ENCODE results near the gene PLCL2. TPM values are rescaled to one million over a fixed set of nuclear protein-coding genes. Genes with fewer than 3 reads are reported as not detected.
"Not testable (repeated sequence)": the region's sequence is repeated elsewhere in the genome, so short reads cannot be mapped to it uniquely, and the experiment has no call there.

The PLCL2 gene
- total and polyA plus RNA-seq, 2 donors (not counting 1 experiment from before 2014, with no cell fraction given): 21.7 to 55.2 TPM

GRCh38 chr3:17103579-17103978 lies 218.8 kb downstream of the PLCL2 start:
- Histone ChIP-seq H3K27ac (ENCODE audit: low read length in 2 of 2) (no peak overlapping the region), H3K9ac (ENCODE audit: low read length) (no peak overlapping the region), H3K36me3 (replicated peaks in 1 of 2; ENCODE audit: control extremely low read depth in 1 of 2, control insufficient read depth in 1 of 2, extremely low read depth in 1 of 2, insufficient read depth in 2 of 2, low read length in 1 of 2) (no peaks in the 10 kb centered on the region), H3K9me3 (ENCODE audit: control extremely low read depth in 1 of 3, control insufficient read depth in 2 of 3, insufficient read depth in 1 of 3, low read length in 2 of 3) (peaks cover 0 to 5% (median 0%) of the 10 kb centered on the region in 3 donors), H4K20me1 (ENCODE audit: control insufficient read depth, insufficient read depth, low read length, poor library complexity, severe bottlenecking) (no peaks in the 10 kb centered on the region), H3K4me2 (replicated peaks; ENCODE audit: low read depth, low read length, poor library complexity, severe bottlenecking) (no peak overlapping the region), H2AFZ (ENCODE audit: insufficient read depth, low read depth, low read length, poor library complexity, severe bottlenecking) (no peak overlapping the region), H3K4me3 (ENCODE audit: control extremely low read depth in 1 of 5, extremely low read depth in 1 of 5, insufficient read depth in 1 of 5, low read depth in 2 of 5, low read length in 4 of 5) (no peak overlapping the region), H3K4me1 (ENCODE audit: control insufficient read depth in 2 of 2, insufficient read depth in 2 of 2, low read length in 2 of 2) (no peaks in the 10 kb centered on the region), H3K27me3 (replicated peaks in 1 of 4; ENCODE audit: control extremely low read depth in 1 of 4, control insufficient read depth in 3 of 4, insufficient read depth in 4 of 4, low read length in 3 of 4) (peaks cover 0 to 2% (median 0%) of the 10 kb centered on the region in 4 experiments), H3K79me2 (ENCODE audit: control insufficient read depth, insufficient read depth, low read length) (no peaks in the 10 kb centered on the region)
- DNase-seq (no peak), ATAC-seq (ENCODE audit: low read depth) (no peak)
- POLR2A ChIA-PET: no interaction called here
- H3K27ac Mint-ChIP-seq: no peak overlapping the region
- no peaks in the 10 kb centered on the region for H3K4me1 Mint-ChIP-seq
- no CpG with 5 or more reads among the region's 1 CpG for WGBS (ENCODE audit: insufficient coverage)
- H3K4me3 Mint-ChIP-seq: no peak overlapping the region
- no peaks in the 10 kb centered on the region for H3K27me3 Mint-ChIP-seq
- intact Hi-C loops (cut with micrococcal nuclease): loop anchor here (5.0 kb wide), 1 partner anchor 679 kb away; no protein-coding TSS in a partner anchor
- peaks cover 2% of the 10 kb centered on the region for H3K9me3 Mint-ChIP-seq (ENCODE audit: insufficient read depth)
- TF ChIP-seq, protein P1, sequence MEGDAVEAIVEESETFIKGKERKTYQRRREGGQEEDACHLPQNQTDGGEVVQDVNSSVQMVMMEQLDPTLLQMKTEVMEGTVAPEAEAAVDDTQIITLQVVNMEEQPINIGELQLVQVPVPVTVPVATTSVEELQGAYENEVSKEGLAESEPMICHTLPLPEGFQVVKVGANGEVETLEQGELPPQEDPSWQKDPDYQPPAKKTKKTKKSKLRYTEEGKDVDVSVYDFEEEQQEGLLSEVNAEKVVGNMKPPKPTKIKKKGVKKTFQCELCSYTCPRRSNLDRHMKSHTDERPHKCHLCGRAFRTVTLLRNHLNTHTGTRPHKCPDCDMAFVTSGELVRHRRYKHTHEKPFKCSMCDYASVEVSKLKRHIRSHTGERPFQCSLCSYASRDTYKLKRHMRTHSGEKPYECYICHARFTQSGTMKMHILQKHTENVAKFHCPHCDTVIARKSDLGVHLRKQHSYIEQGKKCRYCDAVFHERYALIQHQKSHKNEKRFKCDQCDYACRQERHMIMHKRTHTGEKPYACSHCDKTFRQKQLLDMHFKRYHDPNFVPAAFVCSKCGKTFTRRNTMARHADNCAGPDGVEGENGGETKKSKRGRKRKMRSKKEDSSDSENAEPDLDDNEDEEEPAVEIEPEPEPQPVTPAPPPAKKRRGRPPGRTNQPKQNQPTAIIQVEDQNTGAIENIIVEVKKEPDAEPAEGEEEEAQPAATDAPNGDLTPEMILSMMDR (IDR thresholded peaks at IDR 0.05): no peak
- no peak for TF ChIP-seq EZH2 (IDR thresholded peaks at IDR 0.05; ENCODE audit: borderline replicate concordance, insufficient read depth, low read depth, low read length, poor library complexity, severe bottlenecking)
- CTCF ChIA-PET: no interaction called here

- ATAC-seq (ENCODE audit: low read depth); H3K4me2 ChIP-seq (replicated peaks; ENCODE audit: low read depth, low read length, poor library complexity, severe bottlenecking); H3K79me2 ChIP-seq (ENCODE audit: control insufficient read depth, insufficient read depth, low read length); POLR2A ChIA-PET; H3K9ac ChIP-seq (ENCODE audit: low read length); H3K36me3 ChIP-seq (replicated peaks in 1 of 2; ENCODE audit: control extremely low read depth in 1 of 2, control insufficient read depth in 1 of 2, extremely low read depth in 1 of 2, insufficient read depth in 2 of 2, low read length in 1 of 2); H3K4me3 Mint-ChIP-seq; H3K9me3 ChIP-seq (ENCODE audit: control extremely low read depth in 1 of 3, control insufficient read depth in 2 of 3, insufficient read depth in 1 of 3, low read length in 2 of 3); DNase-seq; H3K9me3 Mint-ChIP-seq (ENCODE audit: insufficient read depth); intact Hi-C loops (cut with micrococcal nuclease); H3K27me3 Mint-ChIP-seq; H4K20me1 ChIP-seq (ENCODE audit: control insufficient read depth, insufficient read depth, low read length, poor library complexity, severe bottlenecking); H3K27ac Mint-ChIP-seq; H3K4me3 ChIP-seq (ENCODE audit: control extremely low read depth in 1 of 5, extremely low read depth in 1 of 5, insufficient read depth in 1 of 5, low read depth in 2 of 5, low read length in 4 of 5); H3K27me3 ChIP-seq (replicated peaks in 1 of 4; ENCODE audit: control extremely low read depth in 1 of 4, control insufficient read depth in 3 of 4, insufficient read depth in 4 of 4, low read length in 3 of 4); CTCF ChIA-PET; H2AFZ ChIP-seq (ENCODE audit: insufficient read depth, low read depth, low read length, poor library complexity, severe bottlenecking); H3K27ac ChIP-seq (ENCODE audit: low read length in 2 of 2): not testable (repeated sequence)
- 100% methylated on average over 3 of the region's 5 CpGs for WGBS (ENCODE audit: insufficient coverage)
- H3K4me1 ChIP-seq (ENCODE audit: control insufficient read depth in 2 of 2, insufficient read depth in 2 of 2, low read length in 2 of 2): peaks cover 8 to 12% of the 10 kb centered on the region in 2 donors
- H3K4me1 Mint-ChIP-seq: peaks cover 12% of the 10 kb centered on the region
Observed at GRCh38 chr3:17106801-17107200, 222.0 kb downstream of the PLCL2 start.

Data from B cell (primary cell).